Activated CD4-positive, CD25-positive, alpha-beta regulatory T cell (primary cell): ENCODE results near the gene ADH1A.
"Not testable (repeated sequence)": the region's sequence is repeated elsewhere in the genome, so short reads cannot be mapped to it uniquely, and the experiment has no call there.

Source experiments
- DNase-seq, 4 experiments: peaks; one replicate each; lab custom pipeline; 2025; lab: John Stamatoyannopoulos, UW

ADH1A gene

DNA sequence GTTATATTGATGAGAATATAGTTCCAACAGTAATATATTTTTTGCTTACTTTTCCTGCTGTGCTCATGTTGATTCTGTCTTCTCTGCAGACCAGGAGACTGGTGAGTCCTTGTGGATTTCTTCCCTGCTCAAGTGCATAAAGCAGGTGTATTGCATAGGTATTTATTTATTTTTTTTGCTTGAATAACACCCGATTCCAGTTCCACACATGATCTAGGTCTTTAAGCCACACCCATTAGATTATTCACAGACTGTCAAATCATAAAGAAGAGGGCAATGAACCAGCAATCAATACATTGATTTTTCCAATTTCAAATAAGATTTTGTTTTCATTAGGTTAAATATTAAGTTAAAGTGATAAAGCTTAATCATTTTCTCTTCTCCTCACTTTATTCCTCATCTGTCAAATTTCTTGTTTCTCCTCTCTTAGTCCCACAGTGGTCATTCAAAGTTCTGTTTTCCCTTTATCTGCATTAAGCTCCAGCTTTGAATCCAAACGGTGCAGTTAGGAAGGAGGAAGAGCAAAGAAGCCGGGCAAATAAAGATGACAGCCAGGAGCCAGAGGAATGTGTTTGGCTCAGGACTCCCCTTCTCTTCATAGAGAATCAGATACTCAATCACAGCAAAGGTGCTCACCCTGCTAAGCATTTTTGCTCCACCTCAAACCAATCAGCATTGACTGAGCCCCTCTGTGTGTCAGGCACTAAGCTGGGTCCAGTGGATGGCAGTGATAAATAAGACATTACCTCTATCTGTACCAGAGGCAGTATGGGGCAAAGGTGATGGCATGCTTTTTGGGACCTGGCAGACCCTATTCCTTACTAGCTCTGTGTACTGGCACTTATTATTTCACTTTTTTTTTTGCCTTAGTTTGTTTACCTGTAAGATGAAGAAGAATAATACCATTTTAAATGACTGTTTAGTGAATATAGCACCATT lies at the start of gene ADH1A:
Gene ADH1A (minus strand): TSS at position 138 of the 939 bp plus-strand sequence. CDS start 71 bp downstream, at position 67.
- DNase-seq, result no peak

DNA sequence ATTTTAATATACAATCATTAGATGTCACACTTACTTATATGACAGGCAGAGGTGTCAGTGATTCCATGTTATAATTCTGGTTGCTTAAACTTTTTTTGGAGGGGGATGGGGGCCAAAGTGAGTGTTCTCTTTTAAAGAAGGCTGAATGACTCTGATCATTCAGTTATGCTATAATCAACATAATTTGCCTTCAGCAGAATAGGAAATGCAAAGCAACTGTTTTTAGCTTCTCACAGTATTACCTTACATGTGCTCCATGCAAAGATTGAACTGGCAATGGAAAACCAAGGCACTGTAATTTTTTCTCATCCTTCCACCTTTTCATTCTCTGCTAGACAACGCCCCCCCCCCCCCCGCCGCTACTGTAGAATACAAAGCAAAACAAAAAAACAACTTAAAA lies 48.4 kb upstream of the ADH1A start:
- DNase-seq, result no peak

DNA sequence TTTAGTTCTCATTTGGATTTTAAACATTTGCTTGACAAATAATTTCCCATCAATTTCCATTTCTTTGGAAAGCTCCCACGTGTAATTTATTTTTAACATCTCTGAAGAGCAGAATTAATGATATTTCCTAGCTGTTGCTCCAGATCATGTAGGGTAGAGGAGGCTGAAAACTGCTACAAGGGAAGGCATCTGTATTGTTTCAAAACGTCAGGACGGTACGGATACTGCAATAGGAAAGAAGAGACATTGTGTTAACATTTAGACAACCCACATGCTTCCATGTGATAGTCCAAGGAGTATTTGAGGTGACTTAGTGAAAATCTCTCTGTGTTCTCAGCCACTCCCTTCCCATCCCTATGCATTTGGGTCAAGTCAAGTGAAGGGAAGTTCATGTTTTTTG lies 45.8 kb upstream of the ADH1A start:
- no peak for DNase-seq

DNA sequence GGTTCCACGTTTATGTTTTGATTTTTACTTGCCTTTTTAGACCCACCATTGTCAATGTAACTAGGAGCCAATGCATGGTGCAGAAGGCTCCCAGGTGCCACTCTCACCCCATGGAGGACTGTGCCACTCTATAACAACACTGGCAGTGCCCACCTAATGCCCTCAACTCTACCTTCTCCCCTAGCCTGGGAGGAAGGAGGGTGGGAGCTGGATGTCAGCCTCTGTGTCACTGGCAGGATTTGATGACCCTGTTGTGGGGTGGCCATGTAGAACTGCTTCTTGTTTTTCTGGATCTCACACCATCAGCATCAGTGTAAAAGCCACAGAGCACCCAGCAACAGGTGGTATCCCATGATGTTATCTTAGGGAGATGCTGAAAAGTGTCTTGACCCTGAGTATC lies 44.1 kb upstream of the ADH1A start:
- no peak for DNase-seq

DNA sequence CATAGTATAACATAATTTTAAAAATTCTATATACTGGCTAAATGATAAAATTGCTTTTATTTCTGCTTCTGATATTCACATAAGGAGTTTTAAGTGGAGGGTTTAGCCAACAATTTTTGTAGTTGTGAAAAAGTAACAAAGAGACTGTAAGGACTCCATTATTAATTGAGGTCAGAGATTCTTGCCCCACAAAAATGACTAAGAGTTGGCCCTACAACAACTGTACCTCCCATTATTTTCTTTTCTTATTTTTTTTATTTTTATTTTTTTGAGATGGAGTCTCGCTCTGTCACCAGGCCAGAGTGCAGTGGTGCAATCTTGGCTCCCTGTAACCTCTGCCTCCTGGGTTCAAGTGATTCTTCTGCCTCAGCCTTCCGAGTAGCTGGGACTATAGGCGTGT lies 39.9 kb upstream of the ADH1A start:
- no peak for DNase-seq

DNA sequence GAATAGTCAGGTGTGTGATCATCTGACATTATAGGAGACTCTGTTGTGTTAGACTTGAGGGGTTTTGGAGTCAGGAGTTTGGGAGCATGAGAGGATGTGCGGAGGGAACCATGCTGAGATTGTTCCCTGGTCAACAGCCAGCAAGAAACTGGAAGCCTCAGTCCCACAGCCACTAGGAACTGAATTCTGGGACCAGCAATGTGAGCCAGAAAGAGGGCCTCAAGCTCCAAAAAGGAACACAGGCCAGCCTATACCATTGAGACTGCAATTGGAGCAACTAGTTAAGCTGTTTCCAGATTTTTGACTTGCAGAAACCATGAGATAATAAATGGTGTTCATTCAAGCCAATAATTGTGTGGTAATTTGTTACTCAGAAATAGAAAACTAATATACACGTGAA lies 39.1 kb upstream of the ADH1A start:
- DNase-seq, result no peak

DNA sequence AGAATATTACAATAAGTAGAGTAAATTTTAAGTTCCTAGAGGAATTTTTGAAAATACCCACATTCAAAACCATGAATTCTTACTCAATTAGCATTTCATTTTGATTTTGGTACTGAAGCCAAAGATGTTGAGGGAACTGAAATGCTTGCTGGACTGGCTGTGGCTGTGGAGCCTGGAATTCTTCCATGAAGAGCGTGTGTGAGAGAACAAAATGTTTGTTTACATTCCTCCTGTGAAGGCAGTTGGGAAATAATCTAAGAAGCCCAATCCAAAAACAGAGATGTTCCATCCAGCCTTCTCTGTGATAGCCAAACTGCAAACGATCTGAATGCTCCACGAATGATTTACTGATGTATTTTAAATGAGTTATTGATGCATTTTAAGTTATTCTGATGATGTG lies 34.2 kb upstream of the ADH1A start:
- DNase-seq, result no peak

DNA sequence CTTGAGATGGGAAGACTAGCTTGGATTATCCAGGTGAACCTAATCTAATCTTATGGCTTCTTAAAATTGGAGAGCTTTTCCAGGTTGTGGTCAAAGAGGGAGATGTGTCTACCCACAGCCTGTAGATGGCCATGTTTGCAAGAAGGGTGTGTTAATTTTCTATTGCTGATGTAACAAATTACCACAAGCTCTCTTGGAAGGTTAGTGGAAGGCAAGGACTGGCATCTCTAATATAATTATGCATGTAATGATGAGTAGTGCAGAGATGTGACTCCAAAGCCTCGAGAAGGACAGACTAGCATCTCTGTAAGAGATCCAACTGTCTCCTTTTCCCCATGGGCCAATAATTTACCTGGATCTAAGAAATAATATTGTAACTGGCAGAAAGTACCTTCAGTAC lies 33.6 kb upstream of the ADH1A start:
- no peak for DNase-seq

DNA sequence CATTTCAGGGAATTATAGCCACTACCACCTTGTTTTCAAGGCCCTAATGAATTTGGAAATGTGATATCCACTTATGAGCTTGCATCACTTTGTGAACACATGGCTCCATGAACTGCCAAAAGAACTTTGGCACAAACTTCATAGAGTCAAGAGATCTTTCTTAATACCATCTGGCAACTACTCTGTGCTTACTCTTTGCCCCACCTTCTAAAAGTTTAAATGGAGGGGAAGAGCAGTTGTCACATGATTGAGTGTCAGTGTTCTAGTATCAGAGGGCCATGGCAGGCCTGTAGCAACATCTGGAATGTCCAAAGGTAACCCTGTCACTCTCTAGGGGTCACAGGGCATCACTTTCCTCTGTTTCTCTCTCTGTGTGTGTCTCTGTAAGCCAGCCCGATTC lies 33.0 kb upstream of the ADH1A start:
- no peak for DNase-seq

DNA sequence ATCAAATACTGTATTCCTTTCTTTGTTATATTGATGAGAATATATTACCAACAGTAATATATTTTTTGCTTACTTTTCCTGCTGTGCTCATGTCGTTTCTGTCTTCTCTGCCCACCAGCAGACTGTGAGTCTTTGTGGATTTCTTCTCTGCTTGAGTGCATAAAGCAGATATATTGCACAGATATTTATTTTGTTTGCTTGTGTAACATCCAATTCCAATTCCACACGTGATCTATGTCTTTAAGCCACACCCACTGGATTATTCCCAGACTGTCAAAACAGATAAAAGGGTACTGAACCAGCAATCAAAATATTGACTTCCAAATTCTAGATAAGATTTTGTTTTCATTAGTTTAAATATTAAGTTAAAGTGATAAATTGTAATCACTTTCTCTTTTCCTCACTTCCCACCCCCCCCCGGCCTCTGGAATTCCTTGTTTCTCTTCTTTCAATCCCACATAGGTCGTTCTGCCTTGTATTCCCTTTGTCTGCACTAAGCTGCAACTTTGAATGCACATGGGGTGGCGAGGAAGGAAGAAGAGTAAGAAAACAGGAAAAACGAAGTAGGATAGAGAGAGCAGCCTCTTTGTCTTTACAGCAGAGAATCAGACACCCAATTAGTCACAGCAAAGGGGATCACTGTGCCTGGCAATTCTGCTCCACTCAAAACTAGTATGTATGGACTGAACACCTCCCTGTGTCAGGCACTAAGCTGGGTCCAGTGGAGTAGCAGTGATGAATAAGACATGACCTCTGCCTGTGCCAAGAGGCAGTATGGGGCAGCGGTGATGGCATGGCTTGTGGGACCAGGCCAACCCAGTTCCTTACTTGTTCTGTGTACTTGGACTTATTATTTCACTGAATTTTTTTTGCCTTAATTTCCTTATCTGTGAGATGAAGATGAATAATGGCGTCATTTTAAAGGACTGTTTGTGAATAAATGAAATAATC lies 30.7 kb upstream of the ADH1A start, which contains the start of gene ADH1B:
Gene ADH1B (minus strand): TSS at position 161 of the 951 bp plus-strand sequence. CDS start 70 bp downstream, at position 91.
- no peak for DNase-seq

DNA sequence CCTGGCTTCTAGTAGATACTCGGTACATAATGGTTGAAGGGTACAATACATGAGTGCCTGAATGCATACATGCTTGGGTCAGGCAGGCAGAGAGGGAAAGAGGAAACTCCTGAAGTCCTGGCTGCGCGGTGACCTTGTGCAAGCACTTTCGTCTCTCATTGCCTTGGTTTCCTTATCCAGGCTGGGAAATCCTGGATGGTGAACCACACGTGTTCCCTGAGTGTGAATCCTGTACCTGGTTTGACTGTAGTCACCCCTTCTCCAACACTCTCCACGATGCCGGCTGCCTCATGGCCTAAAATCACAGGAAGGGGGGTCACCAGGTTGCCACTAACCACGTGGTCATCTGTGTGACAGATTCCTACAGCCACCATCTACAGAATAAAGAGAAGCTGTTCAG lies 27.0 kb upstream of the ADH1A start:
- not testable (repeated sequence) for DNase-seq

DNA sequence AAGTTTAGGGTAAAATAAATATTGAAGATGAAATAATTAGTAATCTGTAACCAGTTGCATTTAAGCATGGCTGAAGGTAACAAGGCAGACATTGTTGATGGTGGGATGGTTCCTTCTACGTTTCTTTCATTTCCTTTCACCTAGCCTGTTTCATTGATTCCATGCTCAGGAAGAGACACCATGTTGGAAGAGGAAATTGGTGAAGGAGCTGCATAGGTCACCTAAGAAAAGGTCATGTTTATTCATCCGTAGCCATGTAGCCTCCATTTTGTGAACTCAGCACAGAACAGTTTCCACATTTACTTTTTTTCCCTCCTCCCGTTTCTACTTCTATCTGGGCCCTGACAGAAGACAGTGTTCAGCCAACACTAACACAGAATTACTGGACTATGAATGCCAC lies 26.6 kb upstream of the ADH1A start:
- DNase-seq, result no peak

DNA sequence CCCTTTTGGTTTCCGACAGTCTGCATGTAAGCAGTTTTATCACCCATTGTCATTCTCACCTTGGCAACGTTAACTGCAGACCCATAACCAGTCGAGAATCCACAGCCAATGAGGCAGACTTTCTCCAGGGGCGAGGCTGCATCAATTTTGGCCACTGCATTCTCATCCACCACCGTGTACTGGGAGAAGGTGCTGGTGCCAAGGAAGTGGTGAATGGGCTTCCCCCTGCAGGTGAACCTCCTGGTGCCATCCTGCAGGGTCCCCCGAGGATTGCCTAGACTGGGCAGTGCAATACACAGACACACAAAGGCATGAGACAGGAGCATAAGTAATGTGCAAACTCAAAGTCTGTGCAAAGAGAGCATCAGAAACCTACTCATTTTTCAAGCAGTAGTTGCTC lies 25.1 kb upstream of the ADH1A start:
- DNase-seq, result no peak

DNA sequence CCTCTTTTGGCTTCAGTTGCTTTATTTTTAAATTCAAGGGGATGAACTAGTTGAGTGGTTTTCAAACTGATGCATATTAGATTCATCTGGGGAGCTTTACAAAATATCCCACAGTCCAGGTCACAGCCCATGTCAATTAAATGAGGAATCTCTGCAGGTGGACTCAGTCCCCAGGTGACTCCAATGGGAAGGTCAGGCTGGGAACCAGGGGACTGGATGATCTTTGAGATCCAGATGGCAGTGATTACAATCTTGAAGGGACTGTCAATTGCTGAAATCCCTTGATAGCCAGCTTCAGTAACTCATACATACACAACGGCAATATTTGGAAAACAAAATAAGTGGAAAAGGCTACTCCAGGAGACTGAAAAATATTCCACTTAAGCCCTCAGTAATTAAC lies 23.4 kb upstream of the ADH1A start:
- no peak for DNase-seq

DNA sequence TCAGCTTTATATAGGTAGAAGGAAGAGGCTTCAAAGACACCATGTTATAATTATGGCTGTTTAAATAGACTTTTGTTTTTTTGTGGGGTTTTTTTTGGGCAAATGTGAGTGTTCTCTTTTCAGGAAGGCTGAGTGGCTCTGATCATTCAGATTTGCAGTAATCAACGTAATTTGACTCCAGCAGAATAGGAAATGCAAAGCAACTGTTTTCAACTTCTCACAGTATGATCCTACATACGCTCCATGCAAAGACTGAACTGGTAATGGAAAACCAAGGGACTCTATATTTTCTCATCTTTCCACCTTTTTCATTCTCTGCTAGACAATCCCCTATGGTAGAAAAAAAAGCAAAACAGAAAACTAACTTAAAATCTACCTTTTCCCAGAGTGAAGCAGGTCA lies 19.6 kb upstream of the ADH1A start:
- DNase-seq, result no peak

DNA sequence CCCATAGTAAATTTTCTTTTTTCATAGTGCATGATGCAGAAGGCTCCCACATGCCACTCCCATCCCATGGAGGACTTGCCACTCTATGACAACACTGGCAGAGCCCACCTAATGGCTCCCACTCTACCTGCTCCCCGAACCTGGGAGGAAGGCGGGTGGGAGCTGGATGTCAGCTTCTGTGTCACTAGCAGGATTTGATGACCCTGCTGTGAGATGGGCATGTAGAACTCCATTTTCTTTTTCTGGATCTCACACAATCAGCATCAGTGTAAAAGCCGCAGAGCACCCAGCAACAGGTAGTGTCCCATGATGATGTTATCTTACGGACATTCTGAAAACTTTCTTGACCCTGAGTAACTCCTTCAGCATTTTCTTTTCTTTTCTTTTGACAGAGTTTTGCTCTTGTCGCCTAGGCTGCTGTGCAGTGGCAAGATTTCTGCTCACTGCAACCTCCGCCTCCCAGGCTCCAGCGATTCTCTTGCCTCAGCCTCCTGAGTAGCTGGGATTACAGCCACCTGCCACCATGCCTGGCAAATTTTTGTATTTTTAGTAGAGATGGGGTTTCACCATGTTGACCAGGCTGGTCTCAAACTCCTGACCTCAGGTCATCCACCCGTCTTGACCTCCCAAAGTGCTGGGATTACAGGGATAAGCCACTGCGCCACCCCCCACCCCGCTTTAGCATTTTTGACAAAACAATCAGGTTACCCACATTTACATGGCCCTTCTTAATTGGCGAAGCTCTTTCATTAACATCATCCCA lies 15.0 kb upstream of the ADH1A start:
- DNase-seq, result no peak

DNA sequence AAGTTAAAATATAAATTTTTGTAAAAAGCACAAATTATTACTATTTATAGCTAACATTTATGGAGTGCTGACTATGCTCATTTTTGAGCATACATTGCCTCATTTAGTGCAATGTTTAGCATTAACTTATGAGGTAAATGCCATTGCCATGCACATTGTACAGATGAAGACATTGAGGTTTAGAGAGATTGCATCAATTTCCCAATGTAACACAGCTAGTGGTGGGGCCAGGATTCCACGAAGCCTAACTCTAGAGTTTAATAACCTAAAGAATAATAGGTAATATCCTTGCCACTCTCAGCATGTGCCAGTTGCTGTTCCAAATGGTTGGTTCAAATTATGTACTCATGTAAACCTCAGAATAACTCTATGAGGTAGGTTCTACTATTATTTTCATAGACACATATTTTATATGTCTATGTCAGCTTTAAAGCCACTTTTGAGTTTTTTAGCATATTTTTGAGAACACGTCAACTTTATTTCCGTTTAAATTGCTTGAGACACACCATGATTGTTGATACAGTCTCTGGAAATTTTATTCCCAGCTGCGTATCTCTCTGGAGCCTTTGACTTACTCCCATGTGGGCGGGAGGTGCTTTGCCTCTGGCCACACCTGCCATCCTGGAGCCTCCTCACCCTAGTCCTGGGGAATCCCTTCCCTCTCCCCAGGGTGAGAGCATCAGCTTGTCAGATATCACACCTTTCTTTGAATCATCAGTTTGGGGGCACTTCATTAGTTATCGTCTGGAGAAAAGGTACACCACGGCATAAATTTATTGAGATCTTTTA lies 10.8 kb upstream of the ADH1A start:
- no peak for DNase-seq

DNA sequence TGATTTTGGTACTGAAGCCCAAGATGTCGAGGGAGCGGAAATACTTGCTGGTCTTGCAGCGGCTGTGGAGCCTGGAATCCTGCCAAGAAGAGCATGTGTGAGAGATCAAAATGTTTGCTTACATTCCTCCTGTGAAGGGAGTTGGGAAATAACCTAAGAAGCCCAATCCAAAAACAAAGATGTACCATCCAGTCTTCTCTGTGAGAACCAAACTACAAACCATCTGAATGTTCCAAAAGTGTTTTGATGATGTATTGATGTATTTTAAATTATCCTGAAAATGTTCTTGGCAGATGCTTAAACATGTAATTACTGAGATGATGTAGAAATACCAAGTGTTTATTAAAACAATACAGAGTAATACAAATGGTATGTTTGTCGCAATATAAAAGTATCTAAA lies 10.1 kb upstream of the ADH1A start:
- DNase-seq, result no peak

DNA sequence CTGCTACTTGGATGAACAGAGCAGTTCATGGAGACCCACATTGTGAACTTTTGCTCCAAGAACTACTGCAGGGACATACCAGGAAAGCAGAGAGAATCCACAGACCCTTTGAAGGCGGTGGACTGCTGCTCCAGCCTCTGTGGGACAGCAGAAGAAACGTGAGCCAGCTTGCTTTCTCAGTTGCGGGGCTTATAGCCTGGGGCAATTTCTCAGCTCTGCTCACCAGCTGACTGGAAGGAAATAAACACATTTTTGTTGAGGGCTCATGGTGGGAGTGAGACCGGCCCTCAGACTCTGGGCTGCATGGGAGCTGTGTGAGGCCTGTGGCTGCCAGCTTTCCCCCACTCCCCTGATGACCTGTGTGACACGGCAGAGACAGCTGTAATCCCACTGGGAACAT lies 2.6 kb upstream of the ADH1A start:
- DNase-seq, result no peak

DNA sequence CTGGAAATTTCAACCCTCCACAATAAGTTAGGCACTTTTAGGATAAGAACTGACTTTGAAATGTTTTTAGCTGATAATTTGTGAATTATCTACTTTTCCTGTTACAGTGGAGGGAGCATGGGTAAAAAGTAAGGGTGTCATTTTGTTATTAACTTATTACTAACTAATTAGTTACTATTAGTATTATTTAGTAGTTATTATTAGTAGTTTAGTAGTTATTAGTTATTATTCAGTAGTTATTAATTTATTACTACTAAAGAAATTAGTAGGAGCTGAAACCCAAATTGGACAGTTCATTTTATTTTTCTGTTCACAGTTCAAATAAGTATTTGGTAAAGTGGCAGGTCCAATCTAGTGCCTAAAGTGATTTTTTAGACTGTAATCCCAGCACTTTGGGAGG lies 5.4 kb downstream of the ADH1A start:
- DNase-seq, result no peak

DNA sequence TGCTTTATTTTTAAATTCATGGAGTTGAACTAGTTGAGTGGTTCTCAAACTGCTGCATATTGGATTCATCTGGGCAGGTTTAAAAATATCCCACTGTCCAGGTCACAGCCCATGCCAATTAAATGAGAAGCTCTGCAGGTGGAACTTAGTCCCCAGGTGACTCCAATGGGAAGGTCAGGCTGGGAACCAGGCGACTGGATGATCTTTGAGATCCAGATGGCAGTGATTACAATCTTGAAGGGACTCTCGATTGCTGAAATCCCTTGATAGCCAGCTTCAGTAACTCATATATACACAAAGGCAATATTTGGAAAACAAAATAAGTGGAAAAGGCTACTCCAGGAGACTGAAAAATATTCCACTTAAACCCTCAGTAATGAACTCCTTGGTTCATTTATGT lies 8.1 kb downstream of the ADH1A start:
- no peak for DNase-seq
